GM12874 (cell line): ENCODE data around the gene HNF1A.

Experiments used
- TF ChIP-seq, protein P1 (sequence below): IDR thresholded peaks from 2 replicates; pipeline ENCODE4 v1.5.1; 2011; ENCODE audit warnings: low read depth, mild to moderate bottlenecking, control low read depth, low read length, moderate library complexity; ENCODE audit not compliant: insufficient read depth

HNF1A gene

DNA sequence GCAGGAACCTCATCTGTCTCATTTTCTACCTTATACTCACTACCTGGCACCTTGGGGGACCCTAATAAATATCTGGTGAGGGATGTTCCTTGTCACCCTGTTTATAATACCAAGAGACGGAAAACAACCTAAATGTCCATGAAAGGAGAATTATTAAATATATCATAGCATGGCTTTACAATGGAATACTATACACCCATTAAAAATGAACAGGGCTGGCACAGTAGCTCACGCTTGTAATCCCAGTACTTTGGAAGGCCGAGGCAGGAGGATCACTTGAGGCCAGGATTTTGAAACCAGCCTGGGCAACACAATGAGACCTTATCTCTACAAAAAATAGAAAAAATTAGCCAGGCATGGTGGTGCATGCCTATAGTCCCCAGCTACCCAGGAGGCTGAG, 39.8 kb upstream of the HNF1A start:
- TF ChIP-seq, protein P1, sequence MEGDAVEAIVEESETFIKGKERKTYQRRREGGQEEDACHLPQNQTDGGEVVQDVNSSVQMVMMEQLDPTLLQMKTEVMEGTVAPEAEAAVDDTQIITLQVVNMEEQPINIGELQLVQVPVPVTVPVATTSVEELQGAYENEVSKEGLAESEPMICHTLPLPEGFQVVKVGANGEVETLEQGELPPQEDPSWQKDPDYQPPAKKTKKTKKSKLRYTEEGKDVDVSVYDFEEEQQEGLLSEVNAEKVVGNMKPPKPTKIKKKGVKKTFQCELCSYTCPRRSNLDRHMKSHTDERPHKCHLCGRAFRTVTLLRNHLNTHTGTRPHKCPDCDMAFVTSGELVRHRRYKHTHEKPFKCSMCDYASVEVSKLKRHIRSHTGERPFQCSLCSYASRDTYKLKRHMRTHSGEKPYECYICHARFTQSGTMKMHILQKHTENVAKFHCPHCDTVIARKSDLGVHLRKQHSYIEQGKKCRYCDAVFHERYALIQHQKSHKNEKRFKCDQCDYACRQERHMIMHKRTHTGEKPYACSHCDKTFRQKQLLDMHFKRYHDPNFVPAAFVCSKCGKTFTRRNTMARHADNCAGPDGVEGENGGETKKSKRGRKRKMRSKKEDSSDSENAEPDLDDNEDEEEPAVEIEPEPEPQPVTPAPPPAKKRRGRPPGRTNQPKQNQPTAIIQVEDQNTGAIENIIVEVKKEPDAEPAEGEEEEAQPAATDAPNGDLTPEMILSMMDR, result no peak

DNA sequence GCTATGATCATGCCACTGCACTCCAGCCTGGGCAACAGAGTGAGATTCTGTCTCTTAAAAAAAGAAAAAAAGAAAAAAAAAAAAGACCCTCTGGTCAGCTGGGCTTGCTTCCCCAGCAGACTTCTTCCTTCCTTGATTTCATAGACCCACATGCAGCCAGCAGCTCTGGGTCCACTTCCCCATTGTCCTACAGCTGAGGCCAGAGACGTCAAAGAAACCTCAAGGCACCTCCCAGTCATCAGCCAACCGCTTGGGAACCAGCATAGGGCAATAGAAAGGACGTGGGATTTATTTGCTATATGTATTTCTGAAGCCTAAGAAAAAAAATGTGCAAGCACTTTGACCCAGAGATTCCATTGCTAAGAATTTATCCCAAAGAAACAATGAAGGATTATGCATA, 38.8 kb upstream of the HNF1A start:
- TF ChIP-seq, protein P1, result no peak

DNA sequence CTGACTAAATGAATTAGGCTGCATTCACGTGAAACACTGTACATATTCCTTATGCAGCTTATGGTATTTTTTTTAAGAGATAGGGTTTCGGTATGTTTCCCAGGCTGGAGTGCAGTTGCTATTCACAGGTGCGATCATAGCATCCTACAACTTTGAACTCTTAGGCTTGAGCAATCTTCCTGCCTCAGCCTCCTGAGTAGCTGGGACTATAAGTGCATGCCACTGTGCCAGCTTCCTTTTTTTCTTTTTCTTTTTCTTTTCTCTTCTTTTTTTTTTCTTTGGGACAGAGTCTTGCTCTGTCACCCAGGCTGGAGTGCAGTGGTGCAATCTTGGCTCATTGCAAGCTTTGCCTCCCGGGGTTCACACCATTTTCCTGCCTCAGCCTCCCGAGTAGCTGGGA, 38.3 kb upstream of the HNF1A start:
- TF ChIP-seq, protein P1, result no peak

DNA sequence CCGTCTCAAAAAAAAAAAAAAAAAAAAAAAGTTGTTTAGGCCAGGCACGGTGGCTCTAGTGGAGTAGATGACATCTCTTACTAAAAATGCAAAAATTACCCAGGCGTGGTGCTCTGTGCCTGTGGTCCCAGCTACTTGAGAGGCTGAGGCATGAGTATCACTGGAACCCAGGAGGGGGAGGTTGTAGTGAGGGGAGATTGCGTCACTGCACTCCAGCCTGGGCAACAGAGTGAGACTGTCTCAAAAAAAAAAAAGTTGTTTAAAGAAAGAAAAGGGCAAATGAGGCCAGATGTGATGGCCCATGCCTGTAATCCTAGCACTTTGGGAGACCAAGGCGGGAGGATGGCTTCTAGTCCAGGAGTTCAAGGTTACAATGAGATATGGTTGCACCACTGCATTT, 37.5 kb upstream of the HNF1A start:
- TF ChIP-seq, protein P1, result no peak

DNA sequence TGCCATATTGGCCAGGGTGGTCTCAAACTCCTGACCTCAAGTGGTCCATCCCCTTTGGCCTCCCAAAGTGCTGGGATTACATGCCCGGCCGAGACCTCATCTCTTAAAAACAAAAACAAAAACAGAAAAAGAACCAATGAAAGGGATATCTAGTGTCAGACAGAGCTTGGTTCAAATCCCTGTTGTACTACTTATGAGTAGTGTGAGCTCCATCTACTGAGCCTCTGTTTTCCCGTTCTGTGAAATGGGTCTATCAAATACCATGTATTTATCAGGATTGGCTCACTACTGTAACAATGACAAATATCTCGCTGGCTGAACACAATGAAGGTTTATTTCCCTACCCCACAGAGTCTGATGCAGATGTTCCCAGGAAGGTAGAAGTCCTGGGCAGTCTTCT, 36.9 kb upstream of the HNF1A start:
- TF ChIP-seq, protein P1, result no peak

DNA sequence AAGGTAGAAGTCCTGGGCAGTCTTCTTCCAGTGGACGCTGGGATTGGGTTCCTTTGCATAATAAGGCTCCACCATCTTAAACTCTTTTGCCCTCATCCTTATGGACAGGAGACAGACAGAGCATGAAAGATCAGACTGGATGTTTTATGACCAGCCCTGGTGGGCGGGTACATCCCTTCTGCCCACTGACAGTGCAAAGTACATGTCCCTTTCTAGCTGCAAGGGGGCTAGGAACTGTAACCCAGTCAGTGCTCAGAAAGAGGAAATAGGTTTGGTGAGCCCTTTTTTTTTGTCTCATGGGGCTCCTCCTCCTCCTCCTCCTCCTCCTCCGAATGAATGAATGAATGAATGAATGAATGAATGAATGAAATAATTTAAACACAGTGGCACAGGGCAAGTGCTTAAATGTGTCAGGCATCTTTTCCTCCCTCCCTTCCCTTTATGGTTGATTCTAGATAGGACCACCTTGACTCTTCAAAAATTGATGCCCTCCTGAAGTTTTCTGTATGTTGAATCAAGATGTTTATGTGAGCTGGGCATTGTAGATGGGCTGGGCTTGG, 36.4 kb upstream of the HNF1A start:
- TF ChIP-seq, protein P1, result no peak

DNA sequence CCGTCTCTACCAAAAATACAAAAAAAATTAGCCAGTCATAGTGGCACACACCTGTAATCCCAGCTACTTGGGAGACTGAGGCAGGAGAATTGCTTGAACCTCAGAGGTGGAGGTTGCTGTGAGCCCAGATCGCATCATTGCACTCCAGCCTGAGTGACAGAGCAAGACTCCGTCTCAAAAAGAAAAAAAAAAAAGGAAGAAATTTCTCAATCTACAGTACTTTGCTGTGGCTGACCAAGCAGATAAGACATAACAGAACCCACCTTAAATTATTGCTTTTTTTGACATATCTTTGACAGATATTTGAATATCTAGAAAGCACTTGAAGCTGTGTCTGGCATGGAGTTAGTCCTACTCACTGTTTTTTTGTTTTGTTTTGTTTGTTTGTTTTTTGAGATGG, 34.9 kb upstream of the HNF1A start:
- TF ChIP-seq, protein P1, result no peak
